ENCODE data around the gene ANGPT4.

ANGPT4 gene

DNA sequence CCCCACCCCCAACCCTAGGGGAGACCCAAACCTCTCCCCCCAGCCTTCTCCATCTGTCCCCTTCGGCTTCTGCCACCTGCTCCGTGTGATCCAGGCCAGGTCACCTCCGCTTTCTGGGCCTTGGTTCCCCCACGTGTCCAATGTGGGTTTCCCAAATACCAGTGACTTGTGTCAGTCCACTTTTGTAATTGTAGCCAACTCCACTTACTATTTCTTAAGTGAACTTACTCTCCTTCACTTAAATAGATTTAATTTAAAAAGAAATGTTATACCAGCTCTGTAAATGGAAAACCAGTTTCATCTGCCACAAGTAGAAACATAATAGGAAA lies 92.6 kb downstream of the ANGPT4 start:
- DNase-seq = no peak

DNA sequence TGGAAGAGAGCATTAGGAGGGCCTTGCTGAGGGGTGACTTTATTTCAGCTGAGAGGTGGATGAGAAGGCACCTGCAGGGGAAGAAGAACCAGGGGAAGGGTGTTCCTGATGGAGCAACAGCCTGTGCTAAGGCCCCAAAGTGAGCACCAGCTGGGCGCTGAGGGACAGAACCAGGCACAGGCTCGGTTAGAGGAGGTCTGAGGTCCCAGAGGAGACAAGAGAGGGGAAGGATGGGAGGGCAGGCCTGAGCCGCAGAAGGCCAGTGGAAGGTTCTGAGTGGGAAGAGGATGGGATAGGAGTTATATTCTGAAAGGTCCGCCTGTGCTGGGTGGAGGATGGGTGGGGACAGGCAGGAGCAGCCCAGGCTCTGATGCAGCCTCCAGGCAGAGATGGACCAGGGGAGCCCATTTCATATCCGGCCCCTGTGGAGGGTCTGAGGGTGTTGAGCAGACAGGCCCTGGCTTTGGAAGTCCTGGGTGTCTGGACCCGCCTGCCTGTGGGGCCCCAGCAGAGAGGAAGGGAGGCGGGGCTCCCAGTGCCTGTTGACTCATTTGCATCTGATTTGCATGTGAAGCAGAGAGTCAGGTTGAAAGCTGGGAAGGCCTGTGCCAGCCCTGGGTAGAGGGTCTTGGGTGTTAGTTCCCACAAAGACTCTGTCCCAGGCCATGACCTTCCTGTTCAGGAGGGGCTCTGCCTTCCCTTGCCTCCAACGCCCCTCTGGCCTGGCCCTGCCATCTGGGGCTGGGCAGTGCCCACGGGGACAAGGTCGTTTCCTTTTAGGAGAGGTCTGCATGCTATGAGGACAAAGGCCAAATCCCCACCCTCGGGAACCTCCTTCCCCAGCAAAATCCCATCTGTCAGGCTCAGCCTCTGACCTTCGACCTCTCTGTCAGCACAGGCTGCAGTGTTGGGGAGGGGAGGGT lies 93.2 kb downstream of the ANGPT4 start:
- DNase-seq = no peak

DNA sequence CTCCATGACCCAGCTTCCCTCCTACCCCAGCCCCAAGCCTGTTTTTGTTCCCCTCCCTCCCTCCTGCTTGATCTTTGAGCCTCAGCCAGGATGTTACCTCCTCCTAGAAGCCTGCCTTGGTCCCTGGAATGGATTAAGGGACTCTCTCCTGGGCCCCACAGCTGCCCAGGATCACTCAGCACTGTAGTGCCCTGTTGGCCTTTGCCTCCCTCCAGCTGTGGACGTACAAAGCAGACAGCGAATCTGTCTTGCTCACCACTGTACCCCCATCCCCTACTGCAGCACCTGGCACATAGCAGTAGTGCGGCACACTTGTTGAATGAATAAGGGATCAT lies 94.4 kb downstream of the ANGPT4 start:
- no peak for DNase-seq

DNA sequence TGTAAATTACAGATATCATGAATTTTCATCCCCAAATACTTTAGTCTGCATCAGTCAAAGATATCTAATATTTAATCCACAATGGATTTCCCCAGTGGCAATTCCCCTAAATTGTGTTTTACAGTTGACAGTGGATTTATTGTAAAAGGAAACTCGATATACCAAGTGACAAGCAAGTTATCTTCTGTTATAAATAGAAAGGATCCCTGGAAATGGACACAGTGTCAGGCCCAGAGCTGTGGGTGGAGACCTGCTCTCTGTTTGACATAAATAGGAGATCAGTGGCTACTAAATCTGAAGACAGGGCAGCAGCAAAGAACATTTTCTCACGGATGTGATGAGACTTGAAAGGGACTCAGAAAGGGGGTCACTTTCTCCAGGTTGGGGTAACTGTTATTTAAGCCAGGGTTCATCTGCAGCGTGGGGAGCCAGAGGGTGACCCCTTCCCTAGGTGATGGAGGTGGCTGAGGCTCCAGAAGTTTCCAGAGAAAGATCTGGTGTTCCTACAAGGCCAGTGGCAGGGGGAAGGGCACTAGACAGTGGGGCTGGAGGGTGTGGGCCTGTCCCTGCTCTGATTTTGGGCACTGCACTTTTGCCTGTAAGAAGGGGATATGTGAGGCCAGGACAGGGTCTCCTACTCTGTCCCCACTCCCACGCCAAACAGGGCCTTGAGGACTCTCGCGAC lies 94.9 kb downstream of the ANGPT4 start:
- DNase-seq = no peak

DNA sequence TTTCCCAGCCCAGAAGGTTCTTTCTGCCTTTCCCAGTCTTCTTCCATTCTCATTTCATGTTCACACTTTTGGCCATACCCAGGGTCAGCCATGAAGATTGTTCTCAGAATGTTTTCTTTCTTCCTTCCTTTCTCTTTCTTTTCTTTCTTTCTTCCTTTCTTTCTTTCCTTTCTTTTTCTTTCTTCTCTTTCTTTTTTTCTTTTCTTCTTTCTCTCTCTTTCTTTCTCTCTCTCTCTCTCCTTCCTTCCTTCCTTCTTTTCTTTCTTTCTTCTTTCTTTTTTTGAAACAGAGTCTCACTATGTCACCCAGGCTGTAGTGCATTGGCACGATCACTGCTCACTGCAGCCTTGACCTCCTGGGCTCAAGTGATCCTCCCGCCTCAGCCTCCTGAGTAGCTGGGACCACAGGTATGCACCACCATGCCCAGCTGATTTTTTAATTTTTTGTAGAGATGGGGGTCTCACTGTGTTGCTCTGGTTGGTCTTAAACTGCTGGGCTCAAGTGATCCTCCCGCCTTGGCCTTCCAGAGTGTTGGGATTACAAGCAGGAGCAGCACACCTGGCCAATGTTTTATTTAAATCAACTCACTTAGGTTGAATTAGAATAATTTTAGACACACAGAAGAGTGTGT lies 95.7 kb downstream of the ANGPT4 start:
- no peak for DNase-seq
